SK-N-SH (cell line): ENCODE measurements around the gene BAAT. TPM values are rescaled to one million over a fixed set of nuclear protein-coding genes. Genes with fewer than 3 reads are reported as not detected.
A peak's percentile ranks its signal among the peaks of the same experiment; 100 is the strongest.

Experiments used
- CTCF ChIA-PET: fragments of 300-600, 350-600 bp; formaldehyde crosslinking; extraction: SDS; loops from one replicate; lab custom pipeline; 2021; lab: Yijun Ruan, JAX
- POLR2A ChIA-PET: fragments of 350-600 bp; sonication (Branson Sonifier 250); formaldehyde crosslinking; extraction: SDS; loops from one replicate; lab custom pipeline; 2020; ENCODE audit warnings: antibody characterized with exemption, inconsistent platforms; lab: Yijun Ruan, JAX
- DNase-seq: peaks from one replicate; pipeline ENCODE4 v3.0.0; 2012
- H2AFZ ChIP-seq: fragments of 200-600 bp; sonication (generic); 2 replicates; pipeline ENCODE4 v1.8.1; 2016; ENCODE audit warnings: antibody characterized with exemption, mild to moderate bottlenecking, low read depth
- H3F3A ChIP-seq: fragments of 200-600 bp; sonication (generic); replicated peaks from 2 replicates; pipeline ENCODE3; 2016; ENCODE audit warnings: antibody characterized with exemption, mild to moderate bottlenecking; ENCODE audit not compliant: insufficient read depth
- H3K27ac ChIP-seq, 2 experiments: fragments of 200-500 bp in 1 of 2; fragments of 200-600 bp in 1 of 2; sonication (Bioruptor generic) in 1 of 2; sonication (generic), shearing (Covaris generic) in 1 of 2; 2 replicates each; pipeline versions ENCODE4 v1.5.1 to v1.6.1; 2014 to 2016; ENCODE audit warnings: low read depth in 2 of 2, inconsistent platforms in 1 of 2, low read length in 1 of 2, mild to moderate bottlenecking in 1 of 2, mixed read lengths in 1 of 2
- H3K27me3 ChIP-seq: fragments of 200-600 bp; sonication (generic), shearing (Covaris generic); 2 replicates; pipeline ENCODE4 v1.6.1; 2016; ENCODE audit warnings: mixed run types; ENCODE audit not compliant: insufficient read depth
- H3K36me3 ChIP-seq, 2 experiments: fragments of 200-500 bp in 1 of 2; fragments of 200-600 bp in 1 of 2; sonication (Bioruptor generic) in 1 of 2; sonication (generic) in 1 of 2; replicated peaks in 1 of 2; 2 replicates each; pipeline versions ENCODE3 to v1.5.1; 2014 to 2016; ENCODE audit warnings: low read length in 1 of 2, mild to moderate bottlenecking in 1 of 2; ENCODE audit not compliant: insufficient read depth in 2 of 2, control insufficient read depth in 1 of 2
- H3K4me1 ChIP-seq, 2 experiments: fragments of 200-500 bp in 1 of 2; fragments of 200-600 bp in 1 of 2; sonication (Bioruptor generic) in 1 of 2; sonication (generic), shearing (Covaris generic) in 1 of 2; 2 replicates each; pipeline versions ENCODE4 v1.5.1 to v1.6.1; 2014 to 2016; ENCODE audit warnings: low read depth in 1 of 2, low read length in 1 of 2, mixed run types in 1 of 2; ENCODE audit not compliant: insufficient read depth in 2 of 2, control insufficient read depth in 1 of 2
- H3K4me2 ChIP-seq: fragments of 200-600 bp; sonication (generic), shearing (Covaris generic); 2 replicates; pipeline ENCODE4 v1.6.1; 2017; ENCODE audit warnings: mixed run types
- H3K4me3 ChIP-seq, 2 experiments: fragments of 200-500 bp in 1 of 2; fragments of 200-600 bp in 1 of 2; sonication (Bioruptor generic) in 1 of 2; sonication (generic), shearing (Covaris generic) in 1 of 2; 2 replicates each; pipeline versions ENCODE4 v1.5.1 to v1.8.1; 2014 to 2016; ENCODE audit warnings: low read depth in 2 of 2, inconsistent platforms in 1 of 2, low read length in 1 of 2, mild to moderate bottlenecking in 1 of 2, mixed read lengths in 1 of 2, moderate library complexity in 1 of 2
- H3K79me2 ChIP-seq: fragments of 200-600 bp; sonication (generic); 2 replicates; pipeline ENCODE4 v1.8.1; 2017; ENCODE audit warnings: mild to moderate bottlenecking; ENCODE audit not compliant: insufficient read depth
- H3K9ac ChIP-seq: fragments of 200-600 bp; sonication (generic); 2 replicates; pipeline ENCODE4 v1.6.1; 2017; ENCODE audit warnings: mixed run types
- H3K9me2 ChIP-seq: fragments of 200-600 bp; sonication (generic); 2 replicates; pipeline ENCODE4 v1.6.1; 2017; ENCODE audit warnings: mixed run types
- H3K9me3 ChIP-seq: fragments of 200-600 bp; sonication (generic); 2 replicates; pipeline ENCODE4 v1.6.1; 2017; ENCODE audit warnings: mixed run types, mild to moderate bottlenecking, moderate library complexity
- H4K20me1 ChIP-seq: fragments of 200-600 bp; sonication (generic); 2 replicates; pipeline ENCODE4 v1.6.1; 2017; ENCODE audit warnings: mild to moderate bottlenecking, mixed run types; ENCODE audit not compliant: insufficient read depth
- ELF1 ChIP-seq: IDR thresholded peaks from 2 replicates; pipeline ENCODE4 v1.4.0; 2012
- FOSL2 ChIP-seq: IDR thresholded peaks from 2 replicates; pipeline ENCODE4 v1.4.0; 2012; ENCODE audit warnings: low read depth, mild to moderate bottlenecking, moderate library complexity, borderline replicate concordance
- FOXJ3 ChIP-seq: sonication (generic); formaldehyde crosslinking; IDR thresholded peaks from 2 replicates; pipeline ENCODE4 v1.5.1; 2020; ENCODE audit warnings: mild to moderate bottlenecking, missing genetic modification reagents
- FOXM1 ChIP-seq: IDR thresholded peaks from 2 replicates; pipeline ENCODE4 v1.4.0; 2012; ENCODE audit warnings: low read depth, mild to moderate bottlenecking
- GATA2 ChIP-seq: sonication (generic); formaldehyde crosslinking; IDR thresholded peaks from 2 replicates; pipeline ENCODE4 v1.5.0; 2020; ENCODE audit warnings: mild to moderate bottlenecking, missing genetic modification reagents
- JUND ChIP-seq: IDR thresholded peaks from 2 replicates; pipeline ENCODE4 v1.4.0; 2012
- MEF2A ChIP-seq: IDR thresholded peaks from 2 replicates; pipeline ENCODE4 v1.4.0; 2012; ENCODE audit warnings: low read depth, borderline replicate concordance
- NFIC ChIP-seq: IDR thresholded peaks from 2 replicates; pipeline ENCODE4 v1.4.0; 2012; ENCODE audit warnings: borderline replicate concordance
- TCF12 ChIP-seq: IDR thresholded peaks from 2 replicates; pipeline ENCODE4 v1.4.0; 2012
- WGBS: methylation state at CpG from one replicate; pipeline ENCODE4 v1.1.6; 2017; ENCODE audit warnings: low lambda C conversion rate; 5-methylcytosine and 5-hydroxymethylcytosine counted together
- polyA plus RNA-seq, 3 experiments: library from polyadenylated mRNA; depleted of rRNA; stranded (reverse); fragments of >200 nt; gene quantifications; 2 replicates each; pipeline ENCODE4 v1.2.3, GENCODE V29; 2012
- TF ChIP-seq, protein P1 (sequence below): fragments of 150-350 bp; IDR thresholded peaks from 2 replicates; pipeline ENCODE4 v1.6.1; 2016; ENCODE audit warnings: mild to moderate bottlenecking, low read depth, low read length
- TF ChIP-seq, protein P2 (sequence below): IDR thresholded peaks from 2 replicates; pipeline ENCODE4 v1.4.0; 2012; ENCODE audit warnings: low read depth, borderline replicate concordance

Gene BAAT
- polyA plus RNA-seq, 1 of the 3 experiments (the other 2 are of a cell fraction) = 0.02 TPM

DNA sequence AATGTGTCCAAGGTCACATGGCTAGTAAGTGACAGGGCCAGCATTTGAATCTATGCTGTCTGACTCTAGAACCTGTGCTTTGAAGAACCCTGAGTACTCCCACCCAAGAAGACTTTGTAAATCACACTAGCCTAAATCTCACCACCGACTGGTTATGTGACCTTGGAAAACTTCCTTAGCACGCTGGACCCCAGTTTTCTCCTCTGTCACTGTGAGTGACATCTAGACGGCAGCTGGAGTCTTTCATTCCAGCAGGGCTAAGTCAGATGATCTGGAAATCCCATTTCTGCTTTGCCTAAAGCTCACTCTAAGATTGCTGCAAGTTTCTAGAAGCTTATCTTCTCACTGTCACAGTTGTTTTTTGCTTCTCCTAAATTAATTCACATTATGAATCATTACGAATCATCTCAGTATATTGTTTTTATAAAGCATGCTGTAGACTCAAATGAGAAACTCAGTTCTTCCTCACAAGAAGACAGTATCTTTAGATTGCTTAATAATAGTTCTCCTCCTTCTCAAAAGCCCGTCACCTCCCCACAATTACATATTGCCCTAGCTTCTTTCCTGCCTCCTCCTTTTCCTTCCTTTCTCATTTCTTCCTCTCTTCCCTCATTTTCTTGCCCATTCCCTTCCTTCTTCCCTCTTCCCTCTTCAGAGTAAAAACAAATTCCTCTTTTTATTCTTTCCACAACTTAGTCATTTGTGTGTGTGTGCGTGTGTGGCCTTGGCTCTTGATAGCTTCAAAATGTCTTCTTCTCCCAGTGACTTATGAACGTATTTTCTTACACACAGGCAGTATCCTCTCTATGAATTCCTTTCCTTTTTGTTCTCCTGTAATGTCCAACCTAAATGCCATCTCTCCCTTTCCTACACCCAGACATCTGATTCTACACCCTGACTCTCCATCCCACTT is 34.0 kb upstream of the BAAT start:
- TF ChIP-seq FOXM1 (no peak), FOSL2 (peak; percentile 19; the same call in 1 of the 2 replicates)
- H3F3A ChIP-seq = peaks cover 6% of the 10 kb centered on the region
- DNase-seq = no peak
- H3K27ac ChIP-seq = peak overlapping the region in 1 of 2 experiments; percentile 30; a peak in 2 of 4 replicates
- H3K9me3 ChIP-seq = no peaks in the 10 kb centered on the region
- no peaks in the 10 kb centered on the region for H3K9me2 ChIP-seq
- H2AFZ ChIP-seq = 0 out of 2 replicates have a peak overlapping the region, but pooled peaks have one; percentile 27
- CTCF ChIA-PET = interaction anchor here (0.7 to 1.2 kb wide), 3 partner anchors 9 to 70 kb away, joined by 3 read pairs; no protein-coding TSS in a partner anchor
- H3K4me1 ChIP-seq = no peaks in the 10 kb centered on the region
- no peaks in the 10 kb centered on the region for H3K79me2 ChIP-seq
- H3K36me3 ChIP-seq = no peaks in the 10 kb centered on the region
- POLR2A ChIA-PET = no interaction called here
- 49% methylated on average over 7 of the region's 7 CpGs for WGBS
- H3K27me3 ChIP-seq = no peaks in the 10 kb centered on the region
- no peak overlapping the region for H3K4me2 ChIP-seq
- H4K20me1 ChIP-seq = no peaks in the 10 kb centered on the region
- no peak overlapping the region for H3K9ac ChIP-seq
- no peak overlapping the region for H3K4me3 ChIP-seq

DNA sequence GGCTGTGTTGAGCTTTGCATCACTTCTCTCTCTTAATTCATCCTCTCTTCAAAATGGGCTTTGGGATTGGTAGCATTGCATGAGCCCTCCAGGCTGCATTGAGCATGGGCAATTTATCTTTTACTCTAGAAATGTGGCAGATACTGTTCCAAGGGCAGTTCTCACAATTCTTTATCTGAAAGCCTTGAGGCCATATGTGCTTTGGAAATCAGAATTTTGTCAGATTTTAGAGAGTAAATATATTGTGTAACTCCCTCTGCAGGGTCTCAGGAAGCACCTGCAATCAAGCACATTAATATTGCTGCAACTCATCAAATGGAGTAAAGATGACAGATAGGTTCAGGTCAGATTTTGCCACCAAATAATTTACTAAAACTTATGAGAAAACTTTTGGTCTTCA is 33.2 kb upstream of the BAAT start:
- Histone ChIP-seq H3K9me3 (no peaks in the 10 kb centered on the region), H3K79me2 (no peaks in the 10 kb centered on the region), H3K4me2 (no peak overlapping the region), H3K9ac (no peak overlapping the region), H3K36me3 (no peaks in the 10 kb centered on the region), H3K4me3 (no peak overlapping the region), H3K27ac (no peak overlapping the region; a peak in 1 of 4 replicates), H3K4me1 (no peaks in the 10 kb centered on the region), H2AFZ (no peak overlapping the region), H4K20me1 (no peaks in the 10 kb centered on the region), H3K9me2 (no peaks in the 10 kb centered on the region), H3K27me3 (no peaks in the 10 kb centered on the region), H3F3A (peaks cover 6% of the 10 kb centered on the region)
- CTCF ChIA-PET = interaction anchor here (1.2 kb wide), 1 partner anchor 10 kb away, joined by 3 read pairs; no protein-coding TSS in a partner anchor
- TF ChIP-seq ELF1 = no peak
- POLR2A ChIA-PET = no interaction called here
- DNase-seq = no peak

DNA sequence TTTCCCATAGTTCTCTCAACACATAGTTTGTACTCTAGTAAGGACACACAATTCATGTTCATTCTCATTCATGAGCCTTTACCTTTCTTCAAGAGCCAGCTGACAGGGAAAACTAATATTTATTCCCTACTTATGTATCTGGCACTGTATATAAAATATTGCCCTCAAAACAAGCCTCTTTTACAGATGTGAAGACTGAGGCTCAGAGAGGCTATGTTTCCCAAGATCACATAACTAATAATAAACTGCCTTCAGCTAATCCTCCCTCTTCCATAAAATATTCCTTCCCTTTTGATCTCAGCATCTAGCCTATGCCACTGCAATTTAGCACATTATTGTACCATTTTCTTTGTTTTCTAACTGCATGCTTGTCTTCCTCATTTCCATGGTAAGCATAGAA is 32.6 kb upstream of the BAAT start:
- H3K9me2 ChIP-seq = no peaks in the 10 kb centered on the region
- no peak overlapping the region for H3K9ac ChIP-seq
- no peaks in the 10 kb centered on the region for H3K36me3 ChIP-seq
- H3F3A ChIP-seq = peaks cover 6% of the 10 kb centered on the region
- no peaks in the 10 kb centered on the region for H3K79me2 ChIP-seq
- no peak overlapping the region for H3K4me2 ChIP-seq
- no peaks in the 10 kb centered on the region for H3K4me1 ChIP-seq
- H3K27me3 ChIP-seq = no peaks in the 10 kb centered on the region
- POLR2A ChIA-PET = no interaction called here
- H4K20me1 ChIP-seq = no peaks in the 10 kb centered on the region
- no peaks in the 10 kb centered on the region for H3K9me3 ChIP-seq
- no peak overlapping the region for H3K4me3 ChIP-seq
- DNase-seq = no peak
- CTCF ChIA-PET = interaction anchor here (1.4 kb wide), 1 partner anchor 42 kb away, joined by 4 read pairs; no protein-coding TSS in a partner anchor
- no peak overlapping the region for H3K27ac ChIP-seq
- no peak overlapping the region for H2AFZ ChIP-seq
- TF ChIP-seq GATA2 (CRISPR knock-in tag) (no peak), FOXJ3 (CRISPR knock-in tag) (no peak), JUND (no peak), TCF12 (no peak), ELF1 (no peak), NFIC (no peak), MEF2A (no peak)
- TF ChIP-seq, protein P1, sequence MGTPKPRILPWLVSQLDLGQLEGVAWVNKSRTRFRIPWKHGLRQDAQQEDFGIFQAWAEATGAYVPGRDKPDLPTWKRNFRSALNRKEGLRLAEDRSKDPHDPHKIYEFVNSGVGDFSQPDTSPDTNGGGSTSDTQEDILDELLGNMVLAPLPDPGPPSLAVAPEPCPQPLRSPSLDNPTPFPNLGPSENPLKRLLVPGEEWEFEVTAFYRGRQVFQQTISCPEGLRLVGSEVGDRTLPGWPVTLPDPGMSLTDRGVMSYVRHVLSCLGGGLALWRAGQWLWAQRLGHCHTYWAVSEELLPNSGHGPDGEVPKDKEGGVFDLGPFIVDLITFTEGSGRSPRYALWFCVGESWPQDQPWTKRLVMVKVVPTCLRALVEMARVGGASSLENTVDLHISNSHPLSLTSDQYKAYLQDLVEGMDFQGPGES = no peak
- TF ChIP-seq, protein P2, sequence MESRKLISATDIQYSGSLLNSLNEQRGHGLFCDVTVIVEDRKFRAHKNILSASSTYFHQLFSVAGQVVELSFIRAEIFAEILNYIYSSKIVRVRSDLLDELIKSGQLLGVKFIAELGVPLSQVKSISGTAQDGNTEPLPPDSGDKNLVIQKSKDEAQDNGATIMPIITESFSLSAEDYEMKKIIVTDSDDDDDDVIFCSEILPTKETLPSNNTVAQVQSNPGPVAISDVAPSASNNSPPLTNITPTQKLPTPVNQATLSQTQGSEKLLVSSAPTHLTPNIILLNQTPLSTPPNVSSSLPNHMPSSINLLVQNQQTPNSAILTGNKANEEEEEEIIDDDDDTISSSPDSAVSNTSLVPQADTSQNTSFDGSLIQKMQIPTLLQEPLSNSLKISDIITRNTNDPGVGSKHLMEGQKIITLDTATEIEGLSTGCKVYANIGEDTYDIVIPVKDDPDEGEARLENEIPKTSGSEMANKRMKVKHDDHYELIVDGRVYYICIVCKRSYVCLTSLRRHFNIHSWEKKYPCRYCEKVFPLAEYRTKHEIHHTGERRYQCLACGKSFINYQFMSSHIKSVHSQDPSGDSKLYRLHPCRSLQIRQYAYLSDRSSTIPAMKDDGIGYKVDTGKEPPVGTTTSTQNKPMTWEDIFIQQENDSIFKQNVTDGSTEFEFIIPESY = no peak
- TF ChIP-seq, all 33 proteins: peak for 0
